ENCODE measurements around the gene SNX32. TPM values are rescaled to one million over a fixed set of nuclear protein-coding genes. Genes with fewer than 3 reads are reported as not detected.

SNX32 gene
- total and polyA plus RNA-seq, 4 experiments from 2014 or later: 0.42 to 0.93 (median 0.66) TPM

DNA sequence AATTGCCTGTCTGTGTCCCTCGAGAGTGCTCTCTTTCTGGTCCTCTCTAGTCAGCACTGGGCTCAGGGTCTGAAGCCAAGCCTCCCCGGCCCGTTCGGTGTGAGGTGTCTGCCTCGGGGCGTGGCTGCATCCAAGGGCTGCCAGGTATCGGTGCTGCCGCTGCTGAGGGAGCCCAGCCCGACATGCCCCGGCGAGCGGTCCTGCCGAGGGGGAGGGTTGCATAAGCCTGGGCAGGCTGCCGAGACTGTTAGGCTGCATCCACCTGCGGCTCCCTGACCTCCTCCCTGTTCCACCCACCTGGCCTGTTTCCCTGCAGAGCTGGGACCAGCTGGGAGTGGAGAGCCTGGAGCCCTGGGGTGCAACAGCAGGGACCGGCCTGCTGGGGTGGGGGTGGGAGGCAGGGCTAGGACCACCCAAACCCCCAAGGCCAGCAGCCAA, 40.6 kb upstream of the SNX32 start:
- peaks cover 19% of the 10 kb centered on the region for H3K4me1 ChIP-seq (ENCODE audit: insufficient read depth, low read length)
- Mint-ChIP-seq H3K4me3 (no peak overlapping the region), H3K36me3 (no peaks in the 10 kb centered on the region), H3K27me3 (peaks cover 12 to 13% of the 10 kb centered on the region in 2 donors), H3K9me3 (no peaks in the 10 kb centered on the region), H3K27ac (no peak overlapping the region), H3K4me1 (peaks cover under 1 to 28% (median 10%) of the 10 kb centered on the region in 4 donors)
- POLR2A ChIA-PET (ENCODE audit: partially characterized antibody): no interaction called here
- H3K36me3 ChIP-seq (ENCODE audit: insufficient read depth, low read length): no peaks in the 10 kb centered on the region
- no peak overlapping the region for H3K27ac ChIP-seq (ENCODE audit: low read depth, low read length)
- DNase-seq: no peak
- CTCF ChIA-PET (ENCODE audit: partially characterized antibody): interaction anchor here (1.6 to 4.0 kb wide), 2 partner anchors 13 to 24 kb away, joined by 5 to 20 read pairs; partner anchors contain the start of gene AP5B1
- intact Hi-C loops (cut with micrococcal nuclease): no loop called here
- no peak overlapping the region for H3K4me3 ChIP-seq (ENCODE audit: low read length in 2 of 2)
- H3K27me3 ChIP-seq (ENCODE audit: insufficient read depth, low read length): peaks cover 14% of the 10 kb centered on the region
- H3K9me3 ChIP-seq (ENCODE audit: control insufficient read depth in 1 of 2, low read length in 2 of 2): no peaks in the 10 kb centered on the region

DNA sequence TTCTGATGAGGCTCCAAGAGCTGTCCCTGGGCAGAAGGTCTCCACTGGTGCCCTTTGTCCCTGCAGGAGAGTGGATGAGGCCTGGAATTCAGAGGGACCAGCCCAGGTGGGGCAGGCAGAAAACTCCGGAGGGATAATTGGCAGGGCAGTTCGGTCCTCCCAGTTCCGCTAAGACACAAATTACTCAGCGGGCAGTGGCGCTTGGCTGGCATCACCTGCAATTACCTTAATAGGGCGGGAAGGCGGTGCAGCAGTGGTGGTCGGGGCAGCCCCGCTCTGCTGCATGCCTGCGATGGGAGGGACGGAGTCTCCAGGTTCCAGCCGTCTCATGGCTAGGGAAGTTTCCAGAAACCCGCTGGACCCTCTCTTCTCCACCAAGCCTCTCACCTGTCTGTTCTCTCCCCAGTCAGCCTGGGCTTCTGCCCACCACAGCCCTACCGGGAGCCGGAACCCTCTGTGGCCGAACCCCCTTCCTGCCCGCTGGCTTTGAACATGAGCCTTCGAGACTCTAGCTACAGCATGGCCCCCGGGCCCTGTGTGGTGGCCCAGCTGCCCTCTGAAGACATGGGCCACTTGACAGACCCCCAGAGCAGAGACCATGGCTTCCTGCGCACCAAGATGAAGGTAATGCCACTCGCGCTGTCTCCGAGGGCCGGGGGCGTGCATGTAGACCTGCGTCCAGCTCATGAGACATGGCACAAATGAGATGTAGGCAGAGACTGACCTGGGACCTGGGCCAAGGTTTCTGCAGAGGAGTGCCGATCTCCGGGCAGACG, 40.0 kb upstream of the SNX32 start:
- peak overlapping the region in 1 of 7 donors; percentile 41 for H3K27ac Mint-ChIP-seq
- ChIA-PET POLR2A (ENCODE audit: partially characterized antibody) (no interaction called here), CTCF (ENCODE audit: partially characterized antibody) (interaction anchor here (4.0 kb wide), 1 partner anchor 14 kb away, joined by 20 read pairs; the partner anchor contains the start of gene AP5B1)
- H3K36me3 ChIP-seq (ENCODE audit: insufficient read depth, low read length): no peaks in the 10 kb centered on the region
- DNase-seq: no peak
- intact Hi-C loops (cut with micrococcal nuclease): no loop called here
- H3K4me1 Mint-ChIP-seq: peaks cover 0 to 21% (median 7%) of the 10 kb centered on the region in 4 donors
- peaks cover 13% of the 10 kb centered on the region for H3K4me1 ChIP-seq (ENCODE audit: insufficient read depth, low read length)
- H3K27me3 Mint-ChIP-seq: peaks cover 13 to 14% of the 10 kb centered on the region in 2 donors
- no peaks in the 10 kb centered on the region for H3K36me3 Mint-ChIP-seq
- no peaks in the 10 kb centered on the region for H3K9me3 Mint-ChIP-seq
- no peak overlapping the region for H3K27ac ChIP-seq (ENCODE audit: low read depth, low read length)
- no peak overlapping the region for H3K4me3 Mint-ChIP-seq
- H3K9me3 ChIP-seq (ENCODE audit: control insufficient read depth in 1 of 2, low read length in 2 of 2): no peaks in the 10 kb centered on the region
- peaks cover 7% of the 10 kb centered on the region for H3K27me3 ChIP-seq (ENCODE audit: insufficient read depth, low read length)
- no peak overlapping the region for H3K4me3 ChIP-seq (ENCODE audit: low read length in 2 of 2)

DNA sequence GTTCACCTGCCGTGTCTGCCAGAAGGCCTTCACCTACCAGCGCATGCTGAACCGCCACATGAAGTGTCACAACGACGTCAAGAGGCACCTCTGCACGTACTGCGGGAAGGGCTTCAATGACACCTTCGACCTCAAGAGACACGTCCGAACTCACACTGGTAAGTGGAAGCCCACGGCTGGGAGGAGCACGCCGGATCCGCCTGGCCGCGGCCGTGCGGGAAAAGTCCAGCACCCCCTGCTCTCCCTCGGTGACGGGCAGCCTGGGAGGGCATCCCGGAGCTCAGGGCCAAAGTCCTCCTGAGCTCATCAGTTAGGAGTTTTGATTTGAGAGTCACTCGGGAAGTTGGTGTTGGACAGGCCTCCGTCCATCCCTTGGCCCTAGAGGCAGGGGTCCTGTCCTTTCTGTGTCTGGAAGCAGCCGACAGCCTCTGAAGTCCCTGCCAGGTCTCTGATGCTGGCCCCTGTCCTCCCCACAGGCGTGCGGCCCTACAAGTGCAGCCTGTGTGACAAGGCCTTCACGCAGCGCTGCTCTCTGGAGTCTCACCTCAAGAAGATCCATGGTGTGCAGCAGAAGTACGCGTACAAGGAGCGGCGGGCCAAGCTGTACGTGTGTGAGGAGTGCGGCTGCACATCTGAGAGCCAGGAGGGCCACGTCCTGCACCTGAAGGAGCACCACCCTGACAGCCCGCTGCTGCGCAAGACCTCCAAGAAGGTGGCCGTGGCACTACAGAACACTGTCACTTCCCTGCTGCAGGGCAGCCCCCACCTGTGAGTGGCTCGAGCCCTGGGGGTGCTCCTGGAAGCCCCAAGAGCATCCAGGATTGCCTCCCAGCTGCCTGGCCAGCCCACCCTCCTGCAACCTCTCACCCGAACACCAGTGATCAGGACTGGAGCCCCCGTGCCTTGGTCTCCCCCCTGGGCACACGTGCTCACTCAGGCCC, 38.9 kb upstream of the SNX32 start:
- Mint-ChIP-seq H3K36me3 (no peaks in the 10 kb centered on the region), H3K4me3 (no peak overlapping the region), H3K9me3 (peaks cover 0 to 1% (median 0%) of the 10 kb centered on the region in 8 donors), H3K27me3 (peaks cover 13% of the 10 kb centered on the region in 2 donors), H3K4me1 (peaks cover 0 to 17% (median 7%) of the 10 kb centered on the region in 4 donors), H3K27ac (no peak overlapping the region)
- DNase-seq: no peak
- intact Hi-C loops (cut with micrococcal nuclease): no loop called here
- no peak overlapping the region for H3K4me3 ChIP-seq (ENCODE audit: low read length in 2 of 2)
- H3K27ac ChIP-seq (ENCODE audit: low read depth, low read length): no peak overlapping the region
- no peaks in the 10 kb centered on the region for H3K27me3 ChIP-seq (ENCODE audit: insufficient read depth, low read length)
- ChIA-PET POLR2A (ENCODE audit: partially characterized antibody) (no interaction called here), CTCF (ENCODE audit: partially characterized antibody) (no interaction called here)
- no peaks in the 10 kb centered on the region for H3K36me3 ChIP-seq (ENCODE audit: insufficient read depth, low read length)
- no peaks in the 10 kb centered on the region for H3K9me3 ChIP-seq (ENCODE audit: control insufficient read depth in 1 of 2, low read length in 2 of 2)
- H3K4me1 ChIP-seq (ENCODE audit: insufficient read depth, low read length): peaks cover 13% of the 10 kb centered on the region

DNA sequence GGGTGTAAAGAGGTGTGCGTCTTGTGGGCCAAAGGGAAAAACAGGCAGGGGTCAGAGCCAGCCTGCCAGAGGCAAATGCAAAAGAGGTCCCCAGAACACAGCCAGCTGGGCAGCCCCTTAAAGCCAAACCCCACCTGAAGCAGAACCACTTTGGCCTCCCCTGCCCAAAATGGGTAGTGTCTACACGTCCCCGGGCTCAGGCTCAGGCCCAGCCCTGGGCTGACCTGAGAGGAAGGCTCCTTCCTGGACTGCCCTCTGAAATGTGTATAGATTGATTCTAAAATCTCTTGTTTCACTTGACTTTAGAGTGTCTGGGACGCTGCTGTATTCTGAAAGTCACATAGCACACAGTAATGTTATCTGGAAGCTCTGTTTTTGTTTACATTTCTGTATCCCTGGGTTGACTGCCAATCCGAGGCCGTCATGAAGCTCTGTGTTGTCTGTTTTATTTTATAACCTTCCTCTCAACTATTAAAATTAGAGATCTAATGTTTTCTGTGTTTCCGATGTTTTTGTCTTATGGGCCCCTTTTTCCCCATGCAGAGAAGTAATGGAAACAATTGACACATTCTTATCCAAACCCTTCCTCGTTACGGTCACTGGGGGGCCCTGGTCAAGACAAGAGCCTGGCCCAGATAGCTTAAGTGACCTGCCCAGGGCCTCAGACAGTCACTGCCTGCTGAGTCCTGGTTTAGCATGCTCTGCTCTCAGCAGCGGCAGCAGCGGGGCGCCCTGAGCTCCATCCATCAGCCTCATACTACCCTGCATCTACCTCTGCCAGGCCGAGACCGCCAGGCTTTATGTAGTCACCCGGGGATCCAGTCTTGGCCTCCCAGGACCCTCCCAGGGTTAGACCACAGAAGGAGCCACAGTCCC, 36.8 kb upstream of the SNX32 start:
- Mint-ChIP-seq H3K9me3 (peaks cover 0 to 1% (median 0%) of the 10 kb centered on the region in 8 donors), H3K4me3 (no peak overlapping the region), H3K4me1 (peaks cover 0 to 4% (median 0%) of the 10 kb centered on the region in 4 donors), H3K27ac (no peak overlapping the region), H3K36me3 (no peaks in the 10 kb centered on the region), H3K27me3 (peaks cover 5 to 14% of the 10 kb centered on the region in 2 donors)
- ChIA-PET CTCF (ENCODE audit: partially characterized antibody) (interaction anchor here (0.6 to 1.5 kb wide), 2 partner anchors 26 to 85 kb away, joined by 3 read pairs; no protein-coding TSS in a partner anchor), POLR2A (ENCODE audit: partially characterized antibody) (no interaction called here)
- Histone ChIP-seq H3K36me3 (ENCODE audit: insufficient read depth, low read length) (no peaks in the 10 kb centered on the region), H3K27ac (ENCODE audit: low read depth, low read length) (no peak overlapping the region), H3K9me3 (ENCODE audit: control insufficient read depth in 1 of 2, low read length in 2 of 2) (no peaks in the 10 kb centered on the region), H3K27me3 (ENCODE audit: insufficient read depth, low read length) (no peaks in the 10 kb centered on the region), H3K4me1 (ENCODE audit: insufficient read depth, low read length) (peaks cover 2% of the 10 kb centered on the region), H3K4me3 (ENCODE audit: low read length in 2 of 2) (no peak overlapping the region)
- DNase-seq: no peak
- intact Hi-C loops (cut with micrococcal nuclease): no loop called here

DNA sequence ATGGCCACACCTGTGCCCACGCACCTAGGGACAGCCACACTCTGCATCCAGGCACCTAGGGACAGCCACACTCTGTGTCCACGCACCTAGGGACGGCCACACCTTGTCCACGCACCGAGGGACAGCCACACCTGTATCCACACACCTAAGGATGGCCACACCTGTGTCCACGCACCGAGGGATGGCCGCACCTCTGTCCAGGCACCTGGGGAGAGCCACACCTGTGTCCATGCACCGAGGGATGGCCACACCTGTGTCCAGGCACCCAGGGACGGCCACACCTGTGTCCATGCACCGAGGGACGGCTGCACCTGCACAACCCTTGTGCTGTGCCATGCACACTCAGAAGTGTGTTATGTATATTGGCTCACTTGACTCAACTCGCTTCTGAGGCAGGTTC, 36.1 kb upstream of the SNX32 start:
- Mint-ChIP-seq H3K27ac (no peak overlapping the region), H3K27me3 (peaks cover 5 to 15% of the 10 kb centered on the region in 2 donors), H3K36me3 (no peaks in the 10 kb centered on the region), H3K4me3 (no peak overlapping the region), H3K4me1 (no peaks in the 10 kb centered on the region), H3K9me3 (peaks cover 0 to 1% (median 0%) of the 10 kb centered on the region in 8 donors)
- Histone ChIP-seq H3K9me3 (ENCODE audit: control insufficient read depth in 1 of 2, low read length in 2 of 2) (no peaks in the 10 kb centered on the region), H3K4me1 (ENCODE audit: insufficient read depth, low read length) (no peaks in the 10 kb centered on the region), H3K27ac (ENCODE audit: low read depth, low read length) (no peak overlapping the region), H3K4me3 (ENCODE audit: low read length in 2 of 2) (no peak overlapping the region), H3K27me3 (ENCODE audit: insufficient read depth, low read length) (peaks cover under 1% of the 10 kb centered on the region), H3K36me3 (ENCODE audit: insufficient read depth, low read length) (no peaks in the 10 kb centered on the region)
- intact Hi-C loops (cut with micrococcal nuclease): no loop called here
- ChIA-PET CTCF (ENCODE audit: partially characterized antibody) (interaction anchor here (0.7 to 1.5 kb wide), 2 partner anchors 27 to 43 kb away, joined by 3 read pairs; no protein-coding TSS in a partner anchor), POLR2A (ENCODE audit: partially characterized antibody) (no interaction called here)
- no peak for DNase-seq

DNA sequence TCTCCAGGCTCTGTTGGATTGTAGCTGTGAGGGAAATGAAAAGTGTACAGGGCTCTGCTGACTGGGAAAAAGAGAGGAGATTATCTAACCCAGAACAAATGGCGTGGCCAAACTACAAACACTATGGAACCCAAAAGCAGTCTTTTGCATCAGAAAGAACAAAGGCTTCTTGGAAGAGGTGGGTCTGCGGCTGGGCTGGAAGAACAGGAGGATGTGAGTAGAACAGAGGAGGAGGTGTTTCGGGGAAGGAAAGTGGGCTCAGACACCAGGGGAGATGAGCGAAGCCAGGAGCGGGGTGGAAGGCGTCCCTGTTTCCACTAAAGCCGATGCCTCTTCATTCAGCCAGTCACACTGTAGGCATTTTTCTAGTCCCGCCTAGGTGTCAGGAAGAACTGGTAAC, 34.9 kb upstream of the SNX32 start:
- intact Hi-C loops (cut with micrococcal nuclease): no loop called here
- ChIA-PET CTCF (ENCODE audit: partially characterized antibody) (interaction anchor here (1.5 kb wide), 1 partner anchor 28 kb away, joined by 3 read pairs; no protein-coding TSS in a partner anchor), POLR2A (ENCODE audit: partially characterized antibody) (no interaction called here)
- H3K9me3 ChIP-seq (ENCODE audit: control insufficient read depth in 1 of 2, low read length in 2 of 2): no peaks in the 10 kb centered on the region
- DNase-seq: peak in 1 of 5 donors; percentile 7
- H3K36me3 ChIP-seq (ENCODE audit: insufficient read depth, low read length): no peaks in the 10 kb centered on the region
- H3K36me3 Mint-ChIP-seq: no peaks in the 10 kb centered on the region
- no peak overlapping the region for H3K4me3 Mint-ChIP-seq
- peaks cover 11 to 22% of the 10 kb centered on the region in 2 donors for H3K27me3 Mint-ChIP-seq
- peaks cover 0 to 1% (median 0%) of the 10 kb centered on the region in 8 donors for H3K9me3 Mint-ChIP-seq
- no peaks in the 10 kb centered on the region for H3K4me1 ChIP-seq (ENCODE audit: insufficient read depth, low read length)
- H3K4me3 ChIP-seq (ENCODE audit: low read length in 2 of 2): no peak overlapping the region
- peaks cover 8% of the 10 kb centered on the region for H3K27me3 ChIP-seq (ENCODE audit: insufficient read depth, low read length)
- H3K27ac Mint-ChIP-seq: no peak overlapping the region
- no peak overlapping the region for H3K27ac ChIP-seq (ENCODE audit: low read depth, low read length)
- no peaks in the 10 kb centered on the region for H3K4me1 Mint-ChIP-seq
